ENCODE results near the gene SPTBN1.
A peak's percentile ranks its signal among the peaks of the same experiment; 100 is the strongest.

Gene SPTBN1

GRCh38 chr2:54575379-54575888 lies 119.3 kb downstream of the SPTBN1 start:
- H3K9me3 ChIP-seq (ENCODE audit: control insufficient read depth, insufficient read depth, low read length) = no peaks in the 10 kb centered on the region
- H3K36me3 ChIP-seq (ENCODE audit: control insufficient read depth, insufficient read depth, low read length) = no peaks in the 10 kb centered on the region
- no peak overlapping the region for H3K27ac ChIP-seq (ENCODE audit: low read depth, low read length)
- H3K27me3 ChIP-seq (ENCODE audit: control insufficient read depth, insufficient read depth, low read length) = no peaks in the 10 kb centered on the region
- no peak overlapping the region for H3K9ac ChIP-seq (ENCODE audit: low read depth, low read length)
- no peak overlapping the region for H3K4me3 ChIP-seq (ENCODE audit: low read depth, low read length)
- peaks cover 53% of the 10 kb centered on the region for H3K4me1 ChIP-seq (ENCODE audit: control insufficient read depth, insufficient read depth, low read length)

DNA sequence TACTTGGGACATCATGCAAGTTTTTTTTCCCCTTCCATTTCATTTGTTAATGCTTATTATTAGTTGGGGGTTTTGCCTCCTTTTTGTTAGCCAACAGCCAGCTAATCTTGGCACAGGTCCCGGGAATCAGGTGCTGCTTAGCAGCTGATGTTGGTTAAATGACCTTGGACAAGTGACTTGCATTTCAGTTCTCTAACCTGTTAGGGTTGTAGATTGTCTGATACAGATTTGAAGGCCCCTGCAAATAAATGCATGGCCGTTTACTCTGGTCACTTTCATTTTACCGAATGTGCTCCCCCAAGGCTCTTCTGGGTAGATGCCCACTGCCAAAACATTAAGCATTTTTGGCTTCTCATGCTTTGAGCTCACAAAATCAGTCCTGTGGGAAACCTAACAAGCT lies 120.9 kb downstream of the SPTBN1 start:
- Histone ChIP-seq H3K9ac (ENCODE audit: low read depth, low read length) (no peak overlapping the region), H3K9me3 (ENCODE audit: control insufficient read depth, insufficient read depth, low read length) (no peaks in the 10 kb centered on the region), H3K4me3 (ENCODE audit: low read depth, low read length) (no peak overlapping the region), H3K36me3 (ENCODE audit: control insufficient read depth, insufficient read depth, low read length) (no peaks in the 10 kb centered on the region), H3K4me1 (ENCODE audit: control insufficient read depth, insufficient read depth, low read length) (peaks cover 52% of the 10 kb centered on the region), H3K27me3 (ENCODE audit: control insufficient read depth, insufficient read depth, low read length) (no peaks in the 10 kb centered on the region), H3K27ac (ENCODE audit: low read depth, low read length) (no peak overlapping the region)

- Histone ChIP-seq H3K27me3 (ENCODE audit: control insufficient read depth, insufficient read depth, low read length) (no peaks in the 10 kb centered on the region), H3K9me3 (ENCODE audit: control insufficient read depth, insufficient read depth, low read length) (no peaks in the 10 kb centered on the region), H3K27ac (ENCODE audit: low read depth, low read length) (peak overlapping the region; percentile 4), H3K9ac (ENCODE audit: low read depth, low read length) (no peak overlapping the region), H3K4me1 (ENCODE audit: control insufficient read depth, insufficient read depth, low read length) (peaks cover 54% of the 10 kb centered on the region), H3K36me3 (ENCODE audit: control insufficient read depth, insufficient read depth, low read length) (no peaks in the 10 kb centered on the region), H3K4me3 (ENCODE audit: low read depth, low read length) (no peak overlapping the region)
Measured at GRCh38 chr2:54577944-54578647, 122.0 kb downstream of the SPTBN1 start.

DNA sequence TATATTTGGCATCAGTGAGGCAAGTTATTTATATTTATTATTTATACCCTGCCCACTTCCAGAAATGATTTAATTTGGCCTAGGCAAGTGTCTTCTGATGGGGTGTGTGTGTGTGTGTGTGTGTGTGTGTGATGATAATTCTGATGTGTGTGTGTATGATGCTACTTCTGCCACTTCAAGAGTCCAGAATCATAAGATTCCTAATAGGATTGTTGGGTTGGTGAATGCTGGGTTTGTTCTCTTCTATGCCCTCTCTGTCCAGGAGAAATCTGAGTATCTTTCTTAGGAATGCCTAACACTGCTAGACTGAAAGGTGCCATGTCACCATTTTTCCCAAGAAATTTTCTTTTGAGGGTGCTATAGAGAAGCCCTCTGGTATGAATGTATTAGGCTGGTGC lies 122.5 kb downstream of the SPTBN1 start:
- no peak overlapping the region for H3K27ac ChIP-seq (ENCODE audit: low read depth, low read length)
- H3K27me3 ChIP-seq (ENCODE audit: control insufficient read depth, insufficient read depth, low read length) = no peaks in the 10 kb centered on the region
- H3K9me3 ChIP-seq (ENCODE audit: control insufficient read depth, insufficient read depth, low read length) = no peaks in the 10 kb centered on the region
- H3K4me1 ChIP-seq (ENCODE audit: control insufficient read depth, insufficient read depth, low read length) = peaks cover 57% of the 10 kb centered on the region
- no peak overlapping the region for H3K9ac ChIP-seq (ENCODE audit: low read depth, low read length)
- no peak overlapping the region for H3K4me3 ChIP-seq (ENCODE audit: low read depth, low read length)
- H3K36me3 ChIP-seq (ENCODE audit: control insufficient read depth, insufficient read depth, low read length) = no peaks in the 10 kb centered on the region

GRCh38 chr2:54579061-54579681 lies 123.0 kb downstream of the SPTBN1 start:
- Histone ChIP-seq H3K9me3 (ENCODE audit: control insufficient read depth, insufficient read depth, low read length) (no peaks in the 10 kb centered on the region), H3K27me3 (ENCODE audit: control insufficient read depth, insufficient read depth, low read length) (no peaks in the 10 kb centered on the region), H3K9ac (ENCODE audit: low read depth, low read length) (no peak overlapping the region), H3K36me3 (ENCODE audit: control insufficient read depth, insufficient read depth, low read length) (no peaks in the 10 kb centered on the region), H3K27ac (ENCODE audit: low read depth, low read length) (peak overlapping the region; percentile 10), H3K4me1 (ENCODE audit: control insufficient read depth, insufficient read depth, low read length) (peaks cover 57% of the 10 kb centered on the region), H3K4me3 (ENCODE audit: low read depth, low read length) (no peak overlapping the region)

DNA sequence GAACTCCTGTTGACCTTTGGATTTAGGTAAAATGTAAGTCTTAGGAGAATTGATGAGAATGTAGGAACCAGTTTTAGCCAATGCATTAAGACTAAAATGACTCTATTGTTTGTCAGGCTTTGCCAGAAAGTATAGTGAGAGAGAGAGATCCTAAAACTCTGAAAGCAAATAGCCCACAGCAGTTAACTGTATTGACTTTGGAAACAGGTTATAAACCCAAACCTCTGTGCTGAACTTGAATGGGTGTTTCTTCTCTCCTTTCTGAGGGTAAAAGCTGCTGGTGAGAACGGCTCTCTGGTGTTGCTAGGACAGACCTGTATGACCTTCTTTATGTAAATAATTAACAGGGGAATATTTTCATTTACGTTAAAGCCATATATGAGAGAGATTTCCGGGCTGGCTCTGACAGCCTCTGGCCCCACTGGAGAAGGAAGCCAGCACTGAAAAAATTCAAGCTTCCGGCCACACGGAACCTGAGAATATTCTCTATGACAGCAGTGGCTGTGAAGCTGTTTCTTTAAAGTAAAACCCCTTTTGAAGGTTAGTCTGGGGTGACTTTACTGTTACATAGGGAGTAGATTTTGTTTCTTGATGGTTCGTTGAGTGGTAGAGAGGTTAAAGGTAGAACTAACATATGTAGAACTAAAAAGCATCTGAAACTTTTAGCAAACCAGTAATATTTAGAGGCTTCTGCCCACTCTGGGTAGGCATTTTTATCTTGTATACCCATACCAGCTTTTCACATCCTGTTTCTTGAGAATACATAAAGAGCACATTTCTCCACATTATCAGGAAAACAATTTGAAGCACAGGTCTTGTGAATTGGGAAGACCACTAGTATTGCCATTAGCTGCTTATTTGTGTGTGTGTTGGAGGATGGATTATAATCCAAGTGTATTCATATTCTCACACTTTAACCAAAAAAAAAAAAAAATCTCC lies 123.8 kb downstream of the SPTBN1 start:
- Histone ChIP-seq H3K4me1 (ENCODE audit: control insufficient read depth, insufficient read depth, low read length) (peaks cover 51% of the 10 kb centered on the region), H3K9me3 (ENCODE audit: control insufficient read depth, insufficient read depth, low read length) (no peaks in the 10 kb centered on the region), H3K9ac (ENCODE audit: low read depth, low read length) (no peak overlapping the region), H3K36me3 (ENCODE audit: control insufficient read depth, insufficient read depth, low read length) (no peaks in the 10 kb centered on the region), H3K27ac (ENCODE audit: low read depth, low read length) (peak overlapping the region; percentile 6), H3K27me3 (ENCODE audit: control insufficient read depth, insufficient read depth, low read length) (no peaks in the 10 kb centered on the region), H3K4me3 (ENCODE audit: low read depth, low read length) (no peak overlapping the region)

DNA sequence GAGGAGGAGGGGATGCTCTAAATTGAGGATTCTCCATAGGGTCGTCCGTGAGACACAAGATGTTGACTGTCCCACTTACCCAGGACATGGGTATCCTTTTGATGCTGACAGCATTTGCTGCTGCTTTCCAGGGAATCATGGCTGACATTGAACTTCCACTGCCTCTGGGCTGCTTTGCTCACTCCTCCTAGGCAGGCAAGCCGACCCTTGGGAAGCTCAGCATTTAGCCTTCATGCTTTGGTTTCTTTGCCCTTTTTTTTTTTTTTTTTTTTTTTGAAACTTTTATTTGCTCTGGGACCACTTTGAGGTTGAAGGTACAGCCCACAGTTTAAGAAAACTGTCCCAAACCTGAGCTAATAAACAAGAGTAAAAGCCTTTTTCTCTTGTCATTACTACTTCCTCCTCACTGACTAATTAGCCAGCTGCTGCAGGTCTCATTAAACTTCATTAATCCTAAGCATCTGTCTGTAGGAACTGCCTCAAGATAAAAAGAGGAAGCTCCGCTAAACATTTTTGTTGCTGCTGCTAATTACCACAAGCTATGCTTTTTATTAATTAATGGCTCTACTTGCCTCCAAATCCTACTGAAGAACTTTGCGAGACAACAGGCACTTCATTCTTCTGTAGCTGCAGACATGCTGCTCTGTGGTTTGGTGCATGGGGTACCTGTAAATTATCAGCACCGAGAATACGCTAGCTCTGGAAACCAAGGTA lies 125.4 kb downstream of the SPTBN1 start:
- Histone ChIP-seq H3K27me3 (ENCODE audit: control insufficient read depth, insufficient read depth, low read length) (no peaks in the 10 kb centered on the region), H3K4me3 (ENCODE audit: low read depth, low read length) (no peak overlapping the region), H3K36me3 (ENCODE audit: control insufficient read depth, insufficient read depth, low read length) (no peaks in the 10 kb centered on the region), H3K9me3 (ENCODE audit: control insufficient read depth, insufficient read depth, low read length) (no peaks in the 10 kb centered on the region), H3K9ac (ENCODE audit: low read depth, low read length) (no peak overlapping the region), H3K4me1 (ENCODE audit: control insufficient read depth, insufficient read depth, low read length) (peaks cover 41% of the 10 kb centered on the region), H3K27ac (ENCODE audit: low read depth, low read length) (no peak overlapping the region)

- no peak overlapping the region for H3K4me3 ChIP-seq (ENCODE audit: low read depth, low read length)
- H3K4me1 ChIP-seq (ENCODE audit: control insufficient read depth, insufficient read depth, low read length) = peaks cover 27% of the 10 kb centered on the region
- H3K27me3 ChIP-seq (ENCODE audit: control insufficient read depth, insufficient read depth, low read length) = no peaks in the 10 kb centered on the region
- H3K9me3 ChIP-seq (ENCODE audit: control insufficient read depth, insufficient read depth, low read length) = no peaks in the 10 kb centered on the region
- H3K9ac ChIP-seq (ENCODE audit: low read depth, low read length) = no peak overlapping the region
- no peak overlapping the region for H3K27ac ChIP-seq (ENCODE audit: low read depth, low read length)
- H3K36me3 ChIP-seq (ENCODE audit: control insufficient read depth, insufficient read depth, low read length) = no peaks in the 10 kb centered on the region
Measured at GRCh38 chr2:54582987-54583386, 126.9 kb downstream of the SPTBN1 start.

DNA sequence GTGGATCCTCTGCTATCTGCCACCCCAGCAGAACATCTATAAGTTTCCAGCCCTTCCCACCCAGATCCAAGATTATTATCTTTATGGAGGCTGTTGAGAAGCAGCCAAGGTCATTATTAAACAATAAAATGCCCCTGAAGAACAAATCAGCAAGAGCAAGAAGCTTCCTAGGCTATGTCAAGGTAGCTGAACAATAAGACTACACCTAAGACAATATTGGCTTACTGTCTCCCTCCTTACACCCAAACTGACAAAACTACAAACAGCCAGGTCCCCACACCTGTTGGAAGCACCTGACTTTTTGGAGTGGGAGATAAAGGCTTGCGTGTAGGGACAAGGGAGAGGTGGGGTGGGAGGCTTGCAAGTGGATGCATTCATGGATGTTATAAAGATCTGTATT lies 128.5 kb downstream of the SPTBN1 start:
- no peak overlapping the region for H3K9ac ChIP-seq (ENCODE audit: low read depth, low read length)
- H3K27ac ChIP-seq (ENCODE audit: low read depth, low read length) = no peak overlapping the region
- peaks cover 30% of the 10 kb centered on the region for H3K4me1 ChIP-seq (ENCODE audit: control insufficient read depth, insufficient read depth, low read length)
- H3K9me3 ChIP-seq (ENCODE audit: control insufficient read depth, insufficient read depth, low read length) = no peaks in the 10 kb centered on the region
- H3K27me3 ChIP-seq (ENCODE audit: control insufficient read depth, insufficient read depth, low read length) = no peaks in the 10 kb centered on the region
- H3K4me3 ChIP-seq (ENCODE audit: low read depth, low read length) = no peak overlapping the region
- H3K36me3 ChIP-seq (ENCODE audit: control insufficient read depth, insufficient read depth, low read length) = no peaks in the 10 kb centered on the region

- Histone ChIP-seq H3K4me3 (ENCODE audit: low read depth, low read length) (no peak overlapping the region), H3K9ac (ENCODE audit: low read depth, low read length) (no peak overlapping the region), H3K36me3 (ENCODE audit: control insufficient read depth, insufficient read depth, low read length) (0 out of 2 replicates have a peak, but pooled peaks cover 2% of the 10 kb centered on the region), H3K27ac (ENCODE audit: low read depth, low read length) (no peak overlapping the region), H3K27me3 (ENCODE audit: control insufficient read depth, insufficient read depth, low read length) (no peaks in the 10 kb centered on the region), H3K4me1 (ENCODE audit: control insufficient read depth, insufficient read depth, low read length) (peaks cover 36% of the 10 kb centered on the region), H3K9me3 (ENCODE audit: control insufficient read depth, insufficient read depth, low read length) (no peaks in the 10 kb centered on the region)
Measured at GRCh38 chr2:54585136-54585733, 129.1 kb downstream of the SPTBN1 start.
